H1 (cell line): ENCODE measurements around the gene TOM1L2. TPM values are rescaled to one million over a fixed set of nuclear protein-coding genes. Genes with fewer than 3 reads are reported as not detected.

Experiments
- BCL11A ChIP-seq, 2 experiments: IDR thresholded peaks; one replicate each; pipeline ENCODE4 v1.6.1; 2011; ENCODE audit warnings: low read depth in 2 of 2, low read length in 2 of 2, mild to moderate bottlenecking in 2 of 2
- BRCA1 ChIP-seq: IDR thresholded peaks from 2 replicates; pipeline ENCODE4 v1.6.1; 2012; ENCODE audit warnings: low read depth, low read length, improper control_type of control experiment
- CBX5 ChIP-seq: fragments of 300-800, 300-1000 bp; sonication (generic); IDR thresholded peaks from 2 replicates; pipeline ENCODE4 v1.7.1; 2016; ENCODE audit warnings: antibody characterized with exemption, low read length, low read depth
- CBX8 ChIP-seq: fragments of 300-800, 300-1000 bp; sonication (generic); IDR thresholded peaks from 2 replicates; pipeline ENCODE4 v1.7.1; 2016; ENCODE audit warnings: low read depth, low read length, borderline replicate concordance
- CTBP2 ChIP-seq: IDR thresholded peaks from 2 replicates; pipeline ENCODE4 v1.7.0; 2011; ENCODE audit warnings: borderline replicate concordance, mild to moderate bottlenecking, moderate library complexity, mixed read lengths, low read length; ENCODE audit not compliant: insufficient read depth, insufficient read length
- GTF2F1 ChIP-seq: IDR thresholded peaks from 2 replicates; pipeline ENCODE4 v1.6.1; 2012; ENCODE audit warnings: low read depth, low read length, improper control_type of control experiment, borderline replicate concordance
- HDAC2 ChIP-seq, 2 experiments: fragments of 300-600 bp in 1 of 2; sonication (generic) in 1 of 2; IDR thresholded peaks; 2 replicates each; pipeline ENCODE4 v1.6.1; 2011 to 2012; ENCODE audit warnings: low read depth in 2 of 2, low read length in 2 of 2, mild to moderate bottlenecking in 2 of 2, moderate library complexity in 2 of 2, borderline replicate concordance in 1 of 2, inconsistent platforms in 1 of 2
- HDAC6 ChIP-seq: IDR thresholded peaks from one replicate; pipeline ENCODE4 v1.7.1; 2012; ENCODE audit warnings: low read depth, mild to moderate bottlenecking, inconsistent platforms, low read length, moderate library complexity
- JUND ChIP-seq: IDR thresholded peaks from 2 replicates; pipeline ENCODE4 v1.6.1; 2011; ENCODE audit warnings: mild to moderate bottlenecking, improper control_type of control experiment, low read length
- NRF1 ChIP-seq: IDR thresholded peaks from 2 replicates; pipeline ENCODE4 v1.6.1; 2011; ENCODE audit warnings: mild to moderate bottlenecking, low read depth, low read length, improper control_type of control experiment
- POLR2A ChIP-seq, 2 experiments: IDR thresholded peaks; 1 replicate in 1 of 2; 2 replicates in 1 of 2; pipeline ENCODE4 v1.6.1; 2011; ENCODE audit warnings: low read depth in 2 of 2, low read length in 2 of 2, mild to moderate bottlenecking in 2 of 2; ENCODE audit errors: control extremely low read depth in 1 of 2
- RBBP5 ChIP-seq: IDR thresholded peaks from 2 replicates; pipeline ENCODE4 v1.7.1; 2012; ENCODE audit warnings: low read depth, mild to moderate bottlenecking, inconsistent platforms, low read length, moderate library complexity, borderline replicate concordance
- RFX5 ChIP-seq: IDR thresholded peaks from 2 replicates; pipeline ENCODE4 v1.6.1; 2011; ENCODE audit warnings: low read depth, low read length, improper control_type of control experiment, borderline replicate concordance
- RNF2 ChIP-seq: fragments of 200-900, 300-1000 bp; sonication (generic); IDR thresholded peaks from 2 replicates; pipeline ENCODE4 v1.7.1; 2016; ENCODE audit warnings: borderline replicate concordance, low read depth, mild to moderate bottlenecking, antibody characterized with exemption, low read length; ENCODE audit not compliant: poor library complexity, severe bottlenecking; ENCODE audit errors: missing control alignments
- SIRT6 ChIP-seq: IDR thresholded peaks from one replicate; pipeline ENCODE4 v1.7.1; 2012; ENCODE audit warnings: low read length, inconsistent platforms
- SIX5 ChIP-seq: IDR thresholded peaks from 2 replicates; pipeline ENCODE4 v1.6.1; 2011; ENCODE audit warnings: mild to moderate bottlenecking, low read depth, low read length
- SP2 ChIP-seq: IDR thresholded peaks from 2 replicates; pipeline ENCODE4 v1.6.1; 2012; ENCODE audit warnings: mild to moderate bottlenecking, low read length, inconsistent platforms
- SP4 ChIP-seq: IDR thresholded peaks from 2 replicates; pipeline ENCODE4 v1.6.1; 2012; ENCODE audit warnings: low read length, inconsistent platforms
- SRF ChIP-seq: IDR thresholded peaks from 2 replicates; pipeline ENCODE4 v1.6.1; 2011; ENCODE audit warnings: mild to moderate bottlenecking, low read depth, low read length, moderate library complexity
- TAF1 ChIP-seq: IDR thresholded peaks from 2 replicates; pipeline ENCODE4 v1.6.1; 2011; ENCODE audit warnings: mild to moderate bottlenecking, low read depth, low read length
- TBP ChIP-seq: IDR thresholded peaks from 2 replicates; pipeline ENCODE4 v1.6.1; 2011; ENCODE audit warnings: low read depth, low read length, improper control_type of control experiment
- TCF12 ChIP-seq: IDR thresholded peaks from 2 replicates; pipeline ENCODE4 v1.6.1; 2011; ENCODE audit warnings: low read depth, mild to moderate bottlenecking, low read length
- ZNF274 ChIP-seq: IDR thresholded peaks from 2 replicates; pipeline ENCODE4 v1.7.0; 2012; ENCODE audit warnings: low read length, borderline replicate concordance; ENCODE audit errors: extremely low read depth
- polyA plus RNA-seq, 7 experiments: library from polyadenylated mRNA; depleted of rRNA in 3 of 7; stranded (reverse) in 5 of 7; unstranded in 2 of 7; fragments of >200 nt in 5 of 7; fragments of 200-250 nt in 2 of 7; gene quantifications; 1 replicate in 5 of 7; 2 replicates in 1 of 7; 4 replicates in 1 of 7; pipeline versions ENCODE4 v1.2.1 to v1.2.3, GENCODE V29; 2011 to 2013; ENCODE audit warnings: missing spikeins in 2 of 7, mixed read lengths in 2 of 7
- total RNA-seq: library from RNA; stranded (reverse); fragmentation: NEBNext Ultra II Directional; extraction: Animal tissue kit (Norgen Biotek cat#: 25700); gene quantifications from 2 replicates; pipeline ENCODE4 v1.2.1, GENCODE V29; 2021
- TF ChIP-seq, protein P1 (sequence below): IDR thresholded peaks from 2 replicates; pipeline ENCODE4 v1.6.1; 2012; ENCODE audit warnings: inconsistent platforms
- TF ChIP-seq, protein P2 (sequence below): IDR thresholded peaks from 2 replicates; pipeline ENCODE4 v1.6.1; 2011; ENCODE audit warnings: low read depth, mild to moderate bottlenecking, low read length; ENCODE audit not compliant: insufficient read depth

The TOM1L2 gene
- total and polyA plus RNA-seq, 2 of the 8 experiments (the other 6 are each of a cell fraction or from before 2014, with no cell fraction given): 2.0 to 3.4 TPM

DNA sequence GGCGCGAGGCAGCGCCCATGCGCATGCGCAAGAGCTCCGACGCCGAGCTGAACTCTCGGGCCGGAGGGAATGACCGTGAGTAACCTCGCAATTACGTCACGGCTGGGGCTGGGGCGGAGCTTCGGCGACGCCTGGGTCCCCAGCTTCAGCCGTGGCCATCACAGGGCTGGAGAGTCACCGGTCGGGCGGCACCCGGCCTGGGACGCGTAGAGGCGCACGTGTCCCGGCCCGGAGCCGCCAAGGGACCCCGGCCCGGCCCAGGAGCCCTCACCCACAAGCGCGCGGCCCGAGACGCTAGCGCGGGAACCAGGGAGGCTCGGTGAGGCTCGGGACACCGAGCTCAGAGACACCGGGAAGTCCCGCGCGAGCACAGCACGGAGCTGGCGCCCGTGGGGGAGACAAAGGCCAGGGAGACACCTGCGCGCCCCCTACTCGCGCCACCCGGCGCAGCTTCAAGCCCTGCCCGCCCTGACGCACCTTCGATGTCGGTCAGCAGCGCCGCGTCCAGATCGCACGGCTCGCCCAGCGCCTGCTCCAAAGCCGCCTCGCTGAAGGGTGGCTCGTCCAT, 135.9 kb downstream of the TOM1L2 start (continued):
- TF ChIP-seq SIRT6 (no peak), CBX8 (no peak), HDAC6 (no peak), HDAC2 (IDR thresholded peaks at IDR 0.05; ENCODE audit: borderline replicate concordance in 1 of 2, low read depth in 2 of 2, low read length in 2 of 2) (no peak), SP4 (no peak; the same call in 1 of the 2 replicates), NRF1 (peak; percentile 97), POLR2A (IDR thresholded peaks at IDR 0.05; ENCODE audit: control extremely low read depth in 1 of 2, low read depth in 2 of 2, low read length in 2 of 2) (peak; percentile 81 to 99), SP2 (no peak), BCL11A (IDR thresholded peaks at IDR 0.05; ENCODE audit: low read depth in 2 of 2, low read length in 2 of 2) (no peak), ZNF274 (no peak), RBBP5 (no peak), RFX5 (no peak), TBP (peak; percentile 95), JUND (peak; percentile 66; the same call in 1 of the 2 replicates), RNF2 (no peak), CTBP2 (no peak), BRCA1 (no peak), TCF12 (0 out of 2 replicates have a peak, but pooled peaks have one; percentile 38), SIX5 (no peak), CBX5 (no peak), SRF (no peak), GTF2F1 (peak; percentile 80), TAF1 (peak; percentile 96)
- TF ChIP-seq, protein P1, sequence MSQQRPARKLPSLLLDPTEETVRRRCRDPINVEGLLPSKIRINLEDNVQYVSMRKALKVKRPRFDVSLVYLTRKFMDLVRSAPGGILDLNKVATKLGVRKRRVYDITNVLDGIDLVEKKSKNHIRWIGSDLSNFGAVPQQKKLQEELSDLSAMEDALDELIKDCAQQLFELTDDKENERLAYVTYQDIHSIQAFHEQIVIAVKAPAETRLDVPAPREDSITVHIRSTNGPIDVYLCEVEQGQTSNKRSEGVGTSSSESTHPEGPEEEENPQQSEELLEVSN: no peak; the same call in none of the 2 replicates
- TF ChIP-seq, protein P2, sequence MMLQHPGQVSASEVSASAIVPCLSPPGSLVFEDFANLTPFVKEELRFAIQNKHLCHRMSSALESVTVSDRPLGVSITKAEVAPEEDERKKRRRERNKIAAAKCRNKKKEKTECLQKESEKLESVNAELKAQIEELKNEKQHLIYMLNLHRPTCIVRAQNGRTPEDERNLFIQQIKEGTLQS: no peak
